PFSK-1 (cell line): ENCODE results near the gene CDYL.

Experiments
- POLR2AphosphoS5 ChIP-seq: IDR thresholded peaks from 2 replicates; pipeline ENCODE4 v1.6.1; 2012; ENCODE audit warnings: low read depth, mild to moderate bottlenecking, control low read depth, low read length, moderate library complexity
- SIN3A ChIP-seq: IDR thresholded peaks from 2 replicates; pipeline ENCODE4 v1.6.1; 2012; ENCODE audit warnings: mild to moderate bottlenecking, low read length, moderate library complexity, borderline replicate concordance; ENCODE audit not compliant: insufficient read depth
- TAF1 ChIP-seq: IDR thresholded peaks from 2 replicates; pipeline ENCODE4 v1.6.1; 2012; ENCODE audit warnings: low read length, control low read depth, borderline replicate concordance; ENCODE audit not compliant: insufficient read depth

DNA sequence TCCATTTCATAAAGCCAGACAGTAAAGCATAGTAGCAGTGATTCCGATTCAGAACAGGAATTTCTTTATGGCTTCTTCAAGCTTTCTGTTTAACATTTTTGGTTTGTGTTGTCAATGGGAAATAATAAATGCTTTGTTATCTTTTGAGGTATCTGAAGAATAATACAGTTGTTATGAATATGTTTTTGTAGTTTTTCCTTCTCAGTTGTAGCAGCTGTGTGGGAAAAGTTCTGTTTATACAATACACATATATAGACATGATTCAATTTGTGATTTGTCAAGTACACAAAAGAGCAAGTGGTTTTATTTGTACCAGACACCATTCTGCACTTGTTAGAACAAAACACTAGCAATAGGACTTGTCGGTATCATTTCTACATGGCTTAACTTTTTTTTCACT is 96.6 kb downstream of the CDYL start:
- TF ChIP-seq TAF1: no peak
- no peak for TF ChIP-seq POLR2AphosphoS5
- TF ChIP-seq SIN3A: no peak
